ENCODE measurements around the gene RNF125.

RNF125 gene

GRCh38 chr18:32091325-32091723 is 72.7 kb downstream of the RNF125 start:
- DNase-seq (ENCODE audit: low read depth): no peak

- peak; percentile 61 for DNase-seq (ENCODE audit: low read depth)
Observed at GRCh38 chr18:32091724-32092421, 73.2 kb downstream of the RNF125 start, which contains the start of gene RNF138. RNF138 (plus strand) TSS chr18:32091874; CDS start chr18:32092777, 903 bp downstream.

- peak; percentile 71 for DNase-seq (ENCODE audit: low read depth)
Observed at GRCh38 chr18:32092422-32093101, 73.9 kb downstream of the RNF125 start.

GRCh38 chr18:32093102-32093511 is 74.5 kb downstream of the RNF125 start:
- peak; percentile 9 for DNase-seq (ENCODE audit: low read depth)

GRCh38 chr18:32093523-32093922 is 74.9 kb downstream of the RNF125 start:
- DNase-seq (ENCODE audit: low read depth): no peak

GRCh38 chr18:32095192-32095899 is 76.7 kb downstream of the RNF125 start:
- no peak for DNase-seq (ENCODE audit: low read depth)

- no peak for DNase-seq (ENCODE audit: low read depth)
Observed at GRCh38 chr18:32095900-32096229, 77.2 kb downstream of the RNF125 start.

GRCh38 chr18:32096946-32097345 is 78.3 kb downstream of the RNF125 start:
- DNase-seq (ENCODE audit: low read depth): no peak

GRCh38 chr18:32104516-32104915 is 85.9 kb downstream of the RNF125 start:
- no peak for DNase-seq (ENCODE audit: low read depth)

- no peak for DNase-seq (ENCODE audit: low read depth)
Observed at GRCh38 chr18:32110005-32110404, 91.4 kb downstream of the RNF125 start.

GRCh38 chr18:32111706-32112105 is 93.1 kb downstream of the RNF125 start:
- DNase-seq (ENCODE audit: low read depth): no peak

GRCh38 chr18:32112826-32113225 is 94.2 kb downstream of the RNF125 start:
- DNase-seq (ENCODE audit: low read depth): no peak

GRCh38 chr18:32114293-32114942 is 95.8 kb downstream of the RNF125 start:
- DNase-seq (ENCODE audit: low read depth): no peak

GRCh38 chr18:32122039-32122438 is 103.4 kb downstream of the RNF125 start:
- no peak for DNase-seq (ENCODE audit: low read depth)

Measured in HS-27A (cell line).